ENCODE results near the gene STK40.

STK40 gene

GRCh38 chr1:36397378-36398230 is 11.9 kb upstream of the STK40 start, which contains the start of gene LSM10:
TSS of gene LSM10 (minus strand) at chr1:36397908. CDS start at chr1:36394129, 3,779 bp downstream.
- DNase-seq = peak; percentile 84

DNA sequence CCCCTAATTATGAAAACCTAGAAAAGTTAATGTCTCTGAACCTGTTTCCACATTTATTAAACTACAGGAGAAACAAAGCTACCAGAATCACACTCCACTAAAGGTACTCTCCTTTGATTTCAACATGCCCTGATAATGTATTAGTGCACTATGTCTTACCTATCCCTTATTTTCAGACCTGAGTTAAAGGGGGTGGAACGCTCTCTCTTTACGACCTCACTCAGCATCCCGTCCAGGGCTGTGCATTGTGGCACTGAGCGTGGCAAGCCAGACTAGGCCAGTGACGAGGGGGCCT is 11.3 kb upstream of the STK40 start:
- peak; percentile 17 for DNase-seq

GRCh38 chr1:36396359-36396758 is 10.6 kb upstream of the STK40 start:
- DNase-seq = no peak

DNA sequence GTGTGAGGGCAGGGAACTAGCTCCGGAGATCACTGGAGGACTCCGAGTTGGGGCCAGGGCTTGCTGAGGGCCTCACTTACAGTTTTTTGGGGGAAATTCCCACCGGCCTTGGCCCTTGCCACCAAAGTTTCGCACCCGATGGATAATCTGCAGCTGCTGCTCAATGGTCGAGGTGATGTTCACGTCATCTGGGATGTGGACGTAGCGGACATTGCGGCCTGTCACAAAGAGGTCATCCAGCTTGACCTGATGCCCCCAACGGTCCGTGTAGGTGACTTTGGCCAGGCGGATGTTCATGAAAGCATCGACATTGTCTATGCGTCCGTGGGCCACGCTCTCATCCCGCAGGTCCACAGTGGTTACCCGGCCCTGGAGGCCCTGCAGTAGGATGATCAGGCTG is 8.0 kb upstream of the STK40 start:
- DNase-seq = no peak

DNA sequence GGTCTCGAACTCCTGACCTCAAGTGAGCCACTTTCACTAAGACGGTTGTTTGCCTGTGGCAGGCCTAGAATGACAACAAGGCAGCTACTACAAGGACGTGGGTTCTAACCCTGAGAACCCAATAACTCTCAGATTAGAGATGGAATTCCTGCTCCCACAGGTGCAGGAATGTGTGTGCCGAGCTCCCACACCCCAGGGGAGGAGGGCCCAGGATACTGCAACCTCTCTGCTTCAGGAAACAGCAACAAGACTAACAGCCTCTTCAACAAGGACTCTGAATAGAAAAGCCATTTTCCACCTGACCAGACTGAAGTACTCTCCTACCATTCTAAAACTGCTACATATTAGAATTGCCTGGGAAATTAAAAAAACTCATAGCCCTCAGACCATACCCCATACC is 7.1 kb upstream of the STK40 start:
- no peak for DNase-seq

GRCh38 chr1:36391271-36391670 is 5.5 kb upstream of the STK40 start:
- no peak for DNase-seq

- no peak for DNase-seq
Observed at GRCh38 chr1:36390411-36390810, 4.7 kb upstream of the STK40 start.

DNA sequence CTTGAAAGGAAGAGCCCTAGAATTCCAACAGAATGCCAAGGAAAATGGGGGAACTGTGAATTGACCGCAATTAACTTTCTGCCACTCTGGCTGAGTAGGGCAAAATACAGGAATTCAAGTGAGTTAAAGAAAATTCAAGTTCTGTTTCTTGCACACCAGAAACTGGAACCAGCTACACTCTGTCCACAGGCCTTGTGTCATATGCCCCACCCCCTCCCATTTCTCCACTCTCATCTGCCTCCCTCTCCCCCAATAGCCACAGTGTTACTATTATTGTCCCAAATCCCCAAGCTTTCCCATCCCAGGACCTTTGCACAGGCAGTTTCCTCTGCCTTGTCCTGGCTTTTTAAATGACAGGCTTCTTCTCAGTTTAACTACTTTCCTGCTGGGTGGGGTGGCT is 4.3 kb upstream of the STK40 start:
- no peak for DNase-seq

GRCh38 chr1:36389261-36389660 is 3.5 kb upstream of the STK40 start:
- DNase-seq = no peak

DNA sequence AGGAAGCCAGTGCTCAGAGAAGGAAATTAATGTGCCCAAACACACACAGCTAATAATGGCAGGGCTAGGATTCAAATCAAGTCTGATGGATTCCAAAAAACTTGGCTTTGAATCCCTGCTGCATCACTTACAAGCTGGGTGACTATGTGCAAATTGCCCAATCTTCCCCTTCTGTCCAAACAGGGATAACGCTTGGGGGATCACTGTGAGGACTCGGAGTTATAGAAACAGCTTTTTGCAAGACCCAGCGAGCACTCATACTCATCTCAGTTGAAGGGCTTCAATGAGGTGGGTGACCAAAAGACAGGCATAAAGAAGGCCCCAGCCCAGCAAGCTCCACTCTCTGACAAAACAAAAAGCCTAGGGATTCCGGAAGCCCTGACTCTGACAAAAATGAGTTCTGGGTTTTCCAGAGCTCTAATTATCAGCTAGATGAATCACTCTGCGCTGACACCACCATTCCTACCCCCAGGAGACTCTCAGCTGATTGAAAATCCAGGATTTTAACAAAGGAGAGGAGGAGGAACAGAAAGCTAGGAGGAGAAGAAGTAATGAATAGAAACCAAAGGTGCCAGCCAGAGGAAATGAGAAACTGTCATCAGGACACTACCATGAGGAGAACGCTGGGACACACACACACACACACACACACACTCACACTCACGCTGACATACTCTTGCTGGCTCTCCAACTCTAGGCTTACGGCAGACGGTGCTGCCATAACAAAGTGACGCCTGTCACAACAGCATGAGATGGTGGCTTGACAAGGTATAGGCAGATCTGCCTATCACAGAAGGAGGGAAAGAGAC is 1.6 kb upstream of the STK40 start:
- no peak for DNase-seq

- peak; percentile 88 for DNase-seq
Observed at GRCh38 chr1:36386265-36387140, 779 bp upstream of the STK40 start.

DNA sequence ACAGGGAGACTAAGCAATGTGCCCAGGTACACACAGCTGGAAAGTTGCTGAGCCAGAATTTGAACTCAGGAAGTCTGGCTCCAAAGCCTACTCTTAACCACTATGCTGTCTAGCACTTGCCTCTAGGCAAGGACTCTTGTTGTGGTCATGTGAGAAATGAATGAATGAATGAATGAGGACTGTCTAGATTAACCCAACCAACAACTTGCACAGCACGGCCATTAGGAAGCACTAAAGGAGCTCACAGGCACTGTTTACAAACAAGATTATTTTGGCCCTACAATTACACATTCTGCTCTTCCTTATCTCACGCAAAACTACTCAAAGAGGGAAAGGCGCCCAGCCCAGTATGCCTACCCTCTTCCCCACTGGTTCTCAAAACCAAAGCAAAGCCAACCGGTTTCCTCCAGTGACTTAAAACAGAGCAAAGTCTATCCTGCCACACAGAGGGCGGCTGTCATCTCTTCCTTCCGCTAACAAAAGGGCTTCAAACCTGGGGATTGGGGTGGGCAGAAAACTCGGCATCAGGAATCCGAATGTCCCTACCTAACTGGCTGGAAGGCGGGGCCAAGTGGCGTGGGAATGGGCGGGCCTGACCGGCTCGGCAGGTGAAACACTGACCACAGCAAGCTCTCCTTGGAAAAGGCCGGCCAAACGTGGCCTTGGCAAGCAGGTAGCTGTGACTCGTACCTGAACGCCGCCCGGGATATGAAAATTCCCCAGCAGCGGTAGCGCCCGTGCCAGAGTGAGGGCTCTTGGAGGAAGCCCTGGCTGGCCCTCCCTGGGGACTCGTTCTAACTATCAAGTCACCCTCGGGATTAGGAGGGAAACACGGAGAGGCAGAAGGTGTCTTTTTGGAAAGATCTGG is 948 bp downstream of the STK40 start:
- no peak for DNase-seq

- no peak for DNase-seq
Observed at GRCh38 chr1:36383240-36383639, 2.5 kb downstream of the STK40 start.

GRCh38 chr1:36382669-36383068 is 3.1 kb downstream of the STK40 start:
- DNase-seq = no peak

- DNase-seq = no peak
Observed at GRCh38 chr1:36382231-36382630, 3.5 kb downstream of the STK40 start.

DNA sequence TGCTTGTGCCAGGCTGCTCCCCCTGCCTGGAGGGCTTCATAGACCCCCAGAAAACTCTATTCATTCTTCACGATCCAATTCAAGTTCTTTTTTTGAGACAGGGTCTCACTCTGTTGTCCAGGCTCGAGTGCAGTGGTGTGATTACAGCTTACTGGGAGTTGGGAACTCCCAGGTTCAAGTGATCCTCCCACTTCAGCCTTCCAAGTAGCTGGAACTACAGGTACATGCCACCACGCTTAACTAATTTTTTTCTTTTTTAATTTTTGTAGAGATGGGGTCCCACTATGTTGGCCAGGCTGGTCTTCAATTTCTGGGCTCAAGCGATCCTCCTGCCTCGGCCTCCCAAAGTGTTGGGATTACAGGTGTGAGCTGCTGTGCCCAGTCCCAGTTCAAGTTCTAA is 4.3 kb downstream of the STK40 start:
- no peak for DNase-seq

GRCh38 chr1:36380782-36381181 is 4.9 kb downstream of the STK40 start:
- no peak for DNase-seq

GRCh38 chr1:36380143-36380619 is 5.5 kb downstream of the STK40 start:
- DNase-seq = no peak

DNA sequence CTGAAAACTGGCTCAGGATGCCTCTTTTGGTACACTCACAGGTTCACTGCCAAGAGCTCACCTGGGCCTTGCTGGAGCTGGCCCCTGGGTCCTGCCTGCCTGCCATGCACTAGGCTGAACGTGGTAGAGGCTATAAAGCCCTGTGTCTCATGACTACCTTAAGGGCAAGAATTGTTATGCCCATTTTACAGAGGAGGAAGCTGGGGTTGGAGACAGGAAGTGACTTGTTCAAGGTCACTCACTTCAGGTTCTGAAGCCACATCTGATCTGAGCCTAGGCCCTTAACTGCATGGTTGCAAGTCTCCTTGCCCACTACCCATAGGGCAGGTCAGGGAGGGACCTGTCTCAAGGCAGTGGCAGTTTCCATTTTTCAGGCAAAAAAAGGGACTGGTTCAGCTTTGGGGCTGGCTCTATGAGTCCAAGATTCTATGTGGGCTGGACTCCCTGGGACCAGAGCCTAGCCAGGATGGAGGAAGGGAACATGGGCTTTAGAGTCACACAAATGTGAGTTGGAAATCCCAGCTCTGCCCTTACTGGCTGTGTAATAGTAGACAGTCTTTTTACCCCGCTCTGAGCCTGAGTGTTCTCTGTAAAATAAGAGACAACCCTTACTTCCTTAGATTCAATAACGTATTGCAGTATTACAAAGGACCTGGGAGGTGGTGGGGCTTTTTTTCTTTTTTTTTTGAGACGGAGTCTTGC is 7.8 kb downstream of the STK40 start:
- no peak for DNase-seq

- no peak for DNase-seq
Observed at GRCh38 chr1:36372617-36373016, 13.1 kb downstream of the STK40 start.

GRCh38 chr1:36369061-36369861 is 16.5 kb downstream of the STK40 start:
- peak; percentile 87 for DNase-seq
